HCT116 (cell line): ENCODE data around the gene ANKZF1. TPM values are rescaled to one million over a fixed set of nuclear protein-coding genes. Genes with fewer than 3 reads are reported as not detected.

Experiments used
- ATAC-seq: fragments of 200-7000 bp; cut with Tn5 transposase; 2 replicates; pipeline ENCODE4 v1.9.1; 2020; ENCODE audit warnings: mild to moderate bottlenecking, moderate library complexity
- BruUV-seq: library from RNA; stranded (reverse); fragments of 400-500 nt; replicated peaks from 2 replicates; lab custom pipeline; 2021; lab: Mats Ljungman, UMichigan
- CTCF ChIA-PET: fragments of 300-600 bp; sonication (Branson Sonifier 250); formaldehyde crosslinking; loops from one replicate; lab custom pipeline; 2021; ENCODE audit warnings: antibody characterized with exemption; lab: Charles Lee
- POLR2A ChIA-PET: fragments of 300-600, 350-600 bp; sonication (Branson Sonifier 250); formaldehyde crosslinking; loops from one replicate; lab custom pipeline; 2021; ENCODE audit warnings: antibody characterized with exemption; lab: Charles Lee
- RAD21 ChIA-PET, 2 experiments: fragments of 300-600 bp; sonication (Branson Sonifier 250); formaldehyde crosslinking; loops; one replicate each; lab custom pipeline; 2023; ENCODE audit warnings: low total read pairs in 2 of 2; ENCODE audit not compliant: uncharacterized antibody in 2 of 2, unreplicated experiment in 2 of 2, low non-redundant PET in 1 of 2; lab: Charles Lee
- DNase-seq: peaks from one replicate; pipeline ENCODE4 v3.0.0-alpha.2; 2010; ENCODE audit warnings: low read depth, low spot score
- H2AFZ ChIP-seq: fragments of 200-600 bp; shearing (Covaris generic), sonication (generic); 2 replicates; pipeline ENCODE4 v1.6.1; 2017; ENCODE audit warnings: low read depth, mixed run types, mixed read lengths, antibody characterized with exemption, low read length; ENCODE audit not compliant: poor library complexity, severe bottlenecking
- H3K27ac ChIP-seq: 2 replicates; pipeline ENCODE4 v1.5.1; 2012; ENCODE audit warnings: low read depth, low read length
- H3K27me3 ChIP-seq: fragments of 200-600 bp; sonication (generic); 2 replicates; pipeline ENCODE4 v1.6.1; 2016; ENCODE audit warnings: mixed run types, low read length, mixed read lengths; ENCODE audit not compliant: insufficient read depth
- H3K36me3 ChIP-seq, 2 experiments: fragments of 200-500 bp in 1 of 2; fragments of 200-600 bp in 1 of 2; sonication (Bioruptor generic) in 1 of 2; sonication (generic) in 1 of 2; 2 replicates each; pipeline versions ENCODE4 v1.5.1 to v1.6.1; 2014 to 2016; ENCODE audit warnings: low read length in 2 of 2, inconsistent platforms in 1 of 2, mixed read lengths in 1 of 2, mixed run types in 1 of 2; ENCODE audit not compliant: insufficient read depth in 2 of 2, control insufficient read depth in 1 of 2
- H3K4me1 ChIP-seq, 2 experiments: fragments of 200-600 bp in 1 of 2; sonication (generic) in 1 of 2; 2 replicates each; pipeline versions ENCODE4 v1.5.1 to v1.6.1; 2012 to 2017; ENCODE audit warnings: low read length in 2 of 2, inconsistent platforms in 1 of 2, mild to moderate bottlenecking in 1 of 2, mixed read lengths in 1 of 2, mixed run types in 1 of 2, moderate library complexity in 1 of 2; ENCODE audit not compliant: insufficient read depth in 2 of 2, control insufficient read depth in 1 of 2
- H3K4me2 ChIP-seq: fragments of 200-600 bp; sonication (generic); 2 replicates; pipeline ENCODE4 v1.6.1; 2017; ENCODE audit warnings: mixed run types, low read length, mixed read lengths
- H3K4me3 ChIP-seq, 2 experiments: fragments of 200-600 bp in 1 of 2; sonication (generic) in 1 of 2; replicated peaks in 1 of 2; 2 replicates each; pipeline ENCODE4 v1.5.1; 2011 to 2016; ENCODE audit warnings: low read length in 2 of 2, control low read depth in 1 of 2, low read depth in 1 of 2, mild to moderate bottlenecking in 1 of 2, mixed read lengths in 1 of 2, mixed run types in 1 of 2
- H3K79me2 ChIP-seq: fragments of 200-600 bp; sonication (generic); 2 replicates; pipeline ENCODE4 v1.6.1; 2017; ENCODE audit warnings: mild to moderate bottlenecking, mixed run types, low read length, moderate library complexity, mixed read lengths; ENCODE audit not compliant: insufficient read depth
- H3K9ac ChIP-seq: fragments of 200-600 bp; sonication (generic); 2 replicates; pipeline ENCODE4 v1.6.1; 2016; ENCODE audit warnings: low read length, mixed read lengths
- H3K9me2 ChIP-seq: fragments of 200-600 bp; sonication (generic), shearing (Covaris generic); 2 replicates; pipeline ENCODE4 v1.6.1; 2017; ENCODE audit warnings: mixed run types, mild to moderate bottlenecking, moderate library complexity; ENCODE audit not compliant: insufficient read depth
- H3K9me3 ChIP-seq, 2 experiments: fragments of 200-500 bp in 1 of 2; fragments of 200-600 bp in 1 of 2; sonication (Bioruptor generic) in 1 of 2; sonication (generic) in 1 of 2; 2 replicates each; pipeline ENCODE4 v1.6.1; 2014 to 2017; ENCODE audit warnings: low read length in 2 of 2, mixed read lengths in 2 of 2, inconsistent platforms in 1 of 2, low read depth in 1 of 2, mild to moderate bottlenecking in 1 of 2, mixed run types in 1 of 2, moderate library complexity in 1 of 2; ENCODE audit not compliant: control insufficient read depth in 1 of 2, insufficient read depth in 1 of 2
- H4K20me1 ChIP-seq: fragments of 200-600 bp; sonication (generic), shearing (Covaris generic); 2 replicates; pipeline ENCODE4 v1.6.1; 2017; ENCODE audit warnings: mixed run types, mild to moderate bottlenecking, moderate library complexity; ENCODE audit not compliant: insufficient read depth
- CEBPB ChIP-seq: IDR thresholded peaks from 2 replicates; pipeline ENCODE4 v1.6.1; 2012; ENCODE audit warnings: low read depth
- MAX ChIP-seq: IDR thresholded peaks from 2 replicates; pipeline ENCODE4 v1.6.1; 2012
- POLR2A ChIP-seq: IDR thresholded peaks from 2 replicates; pipeline ENCODE4 v1.7.0; 2011; ENCODE audit warnings: borderline replicate concordance; ENCODE audit not compliant: insufficient read depth, insufficient read length; ENCODE audit errors: extremely low read depth
- POLR2AphosphoS5 ChIP-seq: IDR thresholded peaks from 2 replicates; pipeline ENCODE4 v1.6.1; 2011; ENCODE audit warnings: mild to moderate bottlenecking, low read depth, low read length, moderate library complexity
- SIN3A ChIP-seq: IDR thresholded peaks from 2 replicates; pipeline ENCODE4 v1.6.1; 2012; ENCODE audit warnings: low read depth
- SP1 ChIP-seq: IDR thresholded peaks from 2 replicates; pipeline ENCODE4 v1.6.1; 2012; ENCODE audit warnings: low read depth
- TCF7L2 ChIP-seq: IDR thresholded peaks from 2 replicates; pipeline ENCODE4 v1.7.0; 2011; ENCODE audit warnings: borderline replicate concordance, inconsistent platforms; ENCODE audit not compliant: insufficient read depth, insufficient read length; ENCODE audit errors: extremely low read depth
- ZBTB33 ChIP-seq: IDR thresholded peaks from 2 replicates; pipeline ENCODE4 v1.6.1; 2011; ENCODE audit warnings: mild to moderate bottlenecking, low read length, moderate library complexity; ENCODE audit not compliant: insufficient replicate concordance; ENCODE audit errors: extremely low read depth
- intact Hi-C: fragments of 100-400 bp; cut with micrococcal nuclease; formaldehyde crosslinking; loops from 2 replicates; pipeline ENCODE4 v1.10.0; 2022
- total RNA-seq: library from RNA; stranded (reverse); gene quantifications from one replicate; pipeline ENCODE4 v1.2.1, GENCODE V29; 2021; ENCODE audit not compliant: unreplicated experiment

Gene ANKZF1
- total RNA-seq, 1 experiment from 2014 or later, result 64.7 TPM

- intact Hi-C loops, result loop anchor here (2.0 kb wide), 1 partner anchor 30 kb away; the partner anchor contains the start of gene CNPPD1
- RAD21 ChIA-PET, result interaction anchor here in 1 of 2 experiments (0.6 kb wide), 1 partner anchor 9 kb away, joined by 9 read pairs; no protein-coding TSS in a partner anchor
These were observed 23.1 kb upstream of the ANKZF1 start, which contains the start of gene ZFAND2B for GRCh38 chr2:219206328-219207133. TSS of gene ZFAND2B (plus strand) at chr2:219206782. CDS start at chr2:219206988, 206 bp downstream.

More at GRCh38 chr2:219206328-219207133, 23.1 kb upstream of the ANKZF1 start, which contains the start of gene ZFAND2B:
- Histone ChIP-seq H3K9me3 (peaks cover 0 to 9% of the 10 kb centered on the region in 2 experiments; a peak in 2 of 4 replicates), H3K9me2 (no peaks in the 10 kb centered on the region), H2AFZ (no peak within 1 kb of the TSS), H3K27me3 (no peaks in the 10 kb centered on the region), H3K4me2 (peak within 1 kb of the TSS; percentile 94), H3K27ac (peak within 1 kb of the TSS; percentile 68), H3K79me2 (no peaks in the 10 kb centered on the region), H3K9ac (peak within 1 kb of the TSS; percentile 77), H3K36me3 (peaks cover 10 to 13% of the 10 kb centered on the region in 2 experiments; a peak in 3 of 4 replicates), H3K4me3 (peak within 1 kb of the TSS; percentile 67), H4K20me1 (no peaks in the 10 kb centered on the region), H3K4me1 (peaks cover 11 to 17% of the 10 kb centered on the region in 2 experiments)
- ChIA-PET CTCF (interaction anchor here (1.1 to 1.7 kb wide), 4 partner anchors 9 to 88 kb away, joined by 3 to 6 read pairs (median 4); partner anchors contain the start of gene ABCB6), POLR2A (interaction anchor here (0.8 to 2.2 kb wide), 6 partner anchors 10 to 43 kb away, joined by 3 to 18 read pairs (median 4); partner anchors contain the start of genes ANKZF1, ATG9A and CNPPD1)
- ATAC-seq, result peak; percentile 97
- TF ChIP-seq ZBTB33 (no peak), POLR2AphosphoS5 (peak; percentile 99), CEBPB (no peak), SP1 (peak; percentile 50), TCF7L2 (peak; percentile 35), SIN3A (peak; percentile 93), MAX (peak; percentile 70), POLR2A (peak; percentile 94)
- DNase-seq, result peak; percentile 78
- TSS peak; percentile 92 for BruUV-seq
